Measurements from ENCODE around the gene C3orf22. TPM values are rescaled to one million over a fixed set of nuclear protein-coding genes. Genes with fewer than 3 reads are reported as not detected.

Gene C3orf22
- total RNA-seq, 1 donor from 2014 or later = 0.38 TPM

GRCh38 chr3:126517986-126518778, 40.5 kb downstream of the C3orf22 start:
- Mint-ChIP-seq H3K27me3 (ENCODE audit: low read depth) (peaks cover 41% of the 10 kb centered on the region), H3K36me3 (no peaks in the 10 kb centered on the region), H3K9me3 (no peaks in the 10 kb centered on the region), H3K27ac (no peak overlapping the region), H3K4me1 (no peaks in the 10 kb centered on the region), H3K4me3 (no peak overlapping the region)
- DNase-seq (ENCODE audit: low spot score in 2 of 2, unreplicated experiment in 2 of 2) = peak in 1 of 2 experiments; percentile 8
- no peak for TF ChIP-seq CTCF (IDR thresholded peaks at IDR 0.05; ENCODE audit: unreplicated experiment)

- no peak for TF ChIP-seq CTCF (IDR thresholded peaks at IDR 0.05; ENCODE audit: unreplicated experiment)
- Mint-ChIP-seq H3K9me3 (no peaks in the 10 kb centered on the region), H3K4me3 (no peak within 1 kb of the TSS), H3K4me1 (no peaks in the 10 kb centered on the region), H3K27ac (no peak within 1 kb of the TSS), H3K36me3 (no peaks in the 10 kb centered on the region), H3K27me3 (ENCODE audit: low read depth) (peaks cover 34% of the 10 kb centered on the region)
- no peak for DNase-seq (ENCODE audit: low spot score in 2 of 2, unreplicated experiment in 2 of 2)
These were observed 41.3 kb downstream of the C3orf22 start, which contains the start of gene UROC1 for GRCh38 chr3:126517291-126517951. TSS of gene UROC1 (minus strand) at chr3:126517773. CDS start at chr3:126517719, 54 bp downstream.

GRCh38 chr3:126516936-126517290, 41.8 kb downstream of the C3orf22 start:
- no peak for TF ChIP-seq CTCF (IDR thresholded peaks at IDR 0.05; ENCODE audit: unreplicated experiment)
- peaks cover 29% of the 10 kb centered on the region for H3K27me3 Mint-ChIP-seq (ENCODE audit: low read depth)
- H3K27ac Mint-ChIP-seq = no peak overlapping the region
- no peaks in the 10 kb centered on the region for H3K36me3 Mint-ChIP-seq
- H3K4me1 Mint-ChIP-seq = no peaks in the 10 kb centered on the region
- no peak for DNase-seq (ENCODE audit: low spot score in 2 of 2, unreplicated experiment in 2 of 2)
- H3K9me3 Mint-ChIP-seq = no peaks in the 10 kb centered on the region
- no peak overlapping the region for H3K4me3 Mint-ChIP-seq

- H3K27ac Mint-ChIP-seq = no peak overlapping the region
- TF ChIP-seq CTCF (IDR thresholded peaks at IDR 0.05; ENCODE audit: unreplicated experiment) = no peak
- H3K36me3 Mint-ChIP-seq = no peaks in the 10 kb centered on the region
- no peaks in the 10 kb centered on the region for H3K9me3 Mint-ChIP-seq
- DNase-seq (ENCODE audit: low spot score in 2 of 2, unreplicated experiment in 2 of 2) = no peak
- H3K4me1 Mint-ChIP-seq = no peaks in the 10 kb centered on the region
- H3K27me3 Mint-ChIP-seq (ENCODE audit: low read depth) = peaks cover 28% of the 10 kb centered on the region
- no peak overlapping the region for H3K4me3 Mint-ChIP-seq
These were observed 42.4 kb downstream of the C3orf22 start for GRCh38 chr3:126516152-126516935.

- Mint-ChIP-seq H3K36me3 (no peaks in the 10 kb centered on the region), H3K27ac (no peak overlapping the region), H3K4me3 (no peak overlapping the region), H3K27me3 (ENCODE audit: low read depth) (peaks cover 20% of the 10 kb centered on the region), H3K9me3 (no peaks in the 10 kb centered on the region), H3K4me1 (no peaks in the 10 kb centered on the region)
- peak in 1 of 2 experiments; percentile 9 for DNase-seq (ENCODE audit: low spot score in 2 of 2, unreplicated experiment in 2 of 2)
- no peak for TF ChIP-seq CTCF (IDR thresholded peaks at IDR 0.05; ENCODE audit: unreplicated experiment)
These were observed 43.5 kb downstream of the C3orf22 start for GRCh38 chr3:126515066-126515706.
